Measurements from ENCODE around the gene FOXP3. TPM values are rescaled to one million over a fixed set of nuclear protein-coding genes. Genes with fewer than 3 reads are reported as not detected.

FOXP3 gene
- total and polyA plus RNA-seq, 2 donors (not counting 3 experiments of a cell fraction or from before 2014, with no cell fraction given), result 0.06 TPM; not detected in 1

- no peak for TF ChIP-seq JUN (IDR thresholded peaks at IDR 0.05; ENCODE audit: borderline replicate concordance, insufficient read depth, insufficient read length, low read depth)
- CTCF ChIA-PET, result no interaction called here
- Histone ChIP-seq H3K9me3 (replicated peaks; ENCODE audit: control insufficient read depth, insufficient read depth, low read length) (no peaks in the 10 kb centered on the region), H3K36me3 (ENCODE audit: control insufficient read depth in 2 of 2, extremely low read depth in 1 of 2, insufficient read depth in 2 of 2, low read length in 2 of 2) (no peaks in the 10 kb centered on the region), H3K4me1 (ENCODE audit: control insufficient read depth, extremely low read depth, insufficient read depth, low read length) (no peaks in the 10 kb centered on the region), H3K79me2 (ENCODE audit: control insufficient read depth, insufficient read depth, low read length) (no peaks in the 10 kb centered on the region), H3K9ac (replicated peaks; ENCODE audit: extremely low read depth, insufficient read depth, low read length) (no peak overlapping the region), H3K4me3 (replicated peaks in 1 of 3; ENCODE audit: insufficient read depth in 1 of 3, low read depth in 1 of 3, low read length in 3 of 3) (no peak overlapping the region), H3K27me3 (ENCODE audit: control insufficient read depth in 2 of 2, insufficient read depth in 2 of 2, low read length in 2 of 2) (no peaks in the 10 kb centered on the region), H3K4me2 (ENCODE audit: insufficient read depth, low read length) (no peak overlapping the region), H2AFZ (ENCODE audit: low read depth, low read length) (no peak overlapping the region), H3K9me1 (replicated peaks; ENCODE audit: control insufficient read depth, extremely low read depth, insufficient read depth, low read length) (no peaks in the 10 kb centered on the region), H4K20me1 (replicated peaks; ENCODE audit: control insufficient read depth, extremely low read depth, insufficient read depth, low read length) (no peaks in the 10 kb centered on the region), H3K27ac (ENCODE audit: insufficient read depth, low read depth, low read length) (no peak overlapping the region)
- intact Hi-C loops (cut with micrococcal nuclease), result loop anchor here (5.0 kb wide), 1 partner anchor 547 kb away; no protein-coding TSS in a partner anchor
- BruUV-seq (replicated peaks), result no TSS peak
- DNase-seq (ENCODE audit: low read depth, low spot score), result no peak
- dilution Hi-C loops (cut with MboI; ENCODE audit: extremely low pct_ligation_motif_present, low sequenced_read_pairs), result no loop called here
- FAIRE-seq, result no peak
- POLR2A ChIA-PET, result no interaction called here
Observed at GRCh38 chrX:49290215-49290614, 25.7 kb upstream of the FOXP3 start.

- H3K9me1 ChIP-seq (replicated peaks; ENCODE audit: control insufficient read depth, extremely low read depth, insufficient read depth, low read length), result no peaks in the 10 kb centered on the region
- ChIA-PET CTCF (no interaction called here), POLR2A (no interaction called here)
- H3K9me3 ChIP-seq (replicated peaks; ENCODE audit: control insufficient read depth, insufficient read depth, low read length), result no peaks in the 10 kb centered on the region
- no TSS peak for BruUV-seq (replicated peaks)
- no peak overlapping the region for H3K4me2 ChIP-seq (ENCODE audit: insufficient read depth, low read length)
- no peak overlapping the region for H3K4me3 ChIP-seq (replicated peaks in 1 of 3; ENCODE audit: insufficient read depth in 1 of 3, low read depth in 1 of 3, low read length in 3 of 3)
- no peak overlapping the region for H2AFZ ChIP-seq (ENCODE audit: low read depth, low read length)
- dilution Hi-C loops (cut with MboI; ENCODE audit: extremely low pct_ligation_motif_present, low sequenced_read_pairs) (no loop called here), intact Hi-C loops (cut with micrococcal nuclease) (no loop called here)
- FAIRE-seq, result no peak
- H3K4me1 ChIP-seq (ENCODE audit: control insufficient read depth, extremely low read depth, insufficient read depth, low read length), result no peaks in the 10 kb centered on the region
- no peak overlapping the region for H3K9ac ChIP-seq (replicated peaks; ENCODE audit: extremely low read depth, insufficient read depth, low read length)
- TF ChIP-seq JUN (IDR thresholded peaks at IDR 0.05; ENCODE audit: borderline replicate concordance, insufficient read depth, insufficient read length, low read depth), result no peak
- no peak for TF ChIP-seq MYC (IDR thresholded peaks at IDR 0.05; ENCODE audit: low read depth, low read length)
- no peak for TF ChIP-seq POLR2AphosphoS5 (IDR thresholded peaks at IDR 0.05; ENCODE audit: insufficient read depth, low read depth, low read length)
- TF ChIP-seq FOS (IDR thresholded peaks at IDR 0.05; ENCODE audit: borderline replicate concordance, insufficient read depth, low read length), result no peak
- TF ChIP-seq MAX (IDR thresholded peaks at IDR 0.05; ENCODE audit: insufficient read depth, insufficient read length), result no peak
- no peak for TF ChIP-seq GATA2 (IDR thresholded peaks at IDR 0.05; ENCODE audit: insufficient read depth, insufficient read length, low read depth, low read length)
- no peak for TF ChIP-seq CTCF (IDR thresholded peaks at IDR 0.05; ENCODE audit: extremely low read depth in 1 of 2, insufficient read depth in 1 of 2, low read depth in 1 of 2, low read length in 2 of 2)
- no peak for TF ChIP-seq EZH2 (IDR thresholded peaks at IDR 0.05; ENCODE audit: borderline replicate concordance, low read depth, low read length, severe bottlenecking)
- TF ChIP-seq POLR2A (IDR thresholded peaks at IDR 0.05; ENCODE audit: low read depth, low read length), result no peak
- H3K36me3 ChIP-seq (ENCODE audit: control insufficient read depth in 2 of 2, extremely low read depth in 1 of 2, insufficient read depth in 2 of 2, low read length in 2 of 2), result no peaks in the 10 kb centered on the region
- H3K27ac ChIP-seq (ENCODE audit: insufficient read depth, low read depth, low read length), result no peak overlapping the region
- no peaks in the 10 kb centered on the region for H3K27me3 ChIP-seq (ENCODE audit: control insufficient read depth in 2 of 2, insufficient read depth in 2 of 2, low read length in 2 of 2)
- H3K79me2 ChIP-seq (ENCODE audit: control insufficient read depth, insufficient read depth, low read length), result no peaks in the 10 kb centered on the region
- no peaks in the 10 kb centered on the region for H4K20me1 ChIP-seq (replicated peaks; ENCODE audit: control insufficient read depth, extremely low read depth, insufficient read depth, low read length)
- DNase-seq (ENCODE audit: low read depth, low spot score), result no peak
Observed at GRCh38 chrX:49287665-49288064, 23.2 kb upstream of the FOXP3 start.

All from endothelial cell of umbilical vein (primary cell).